Neural cell (in vitro differentiated cells): ENCODE results near the gene RCOR3. TPM values are rescaled to one million over a fixed set of nuclear protein-coding genes. Genes with fewer than 3 reads are reported as not detected.

Experiments
- H2AFZ ChIP-seq: fragments of 200-600, 300-800 bp; sonication (generic), shearing (Covaris generic); 2 replicates; pipeline ENCODE4 v1.6.0; 2014; ENCODE audit warnings: low read depth, mild to moderate bottlenecking, antibody characterized with exemption, low read length, moderate library complexity
- H3F3A ChIP-seq: fragments of 200-600 bp; shearing (Covaris generic); 2 replicates; pipeline ENCODE4 v1.6.1; 2016; ENCODE audit warnings: mild to moderate bottlenecking, moderate library complexity, mixed read lengths, antibody characterized with exemption, low read length; ENCODE audit not compliant: insufficient read depth, poor library complexity, severe bottlenecking
- H3K27ac ChIP-seq: fragments of 200-600, 300-800 bp; sonication (generic), shearing (Covaris generic); 2 replicates; pipeline ENCODE4 v1.5.1; 2014; ENCODE audit warnings: mild to moderate bottlenecking, low read length, moderate library complexity
- H3K27me3 ChIP-seq: fragments of 300-800, 200-600 bp; sonication (generic), shearing (Covaris generic); 2 replicates; pipeline ENCODE4 v1.6.0; 2014; ENCODE audit warnings: mild to moderate bottlenecking, low read depth, low read length, moderate library complexity; ENCODE audit not compliant: insufficient read depth
- H3K36me3 ChIP-seq: fragments of 300-800, 200-600 bp; sonication (generic), shearing (Covaris generic); 2 replicates; pipeline ENCODE4 v1.5.1; 2014; ENCODE audit warnings: mild to moderate bottlenecking, antibody characterized with exemption, low read length, moderate library complexity; ENCODE audit not compliant: insufficient read depth
- H3K4me2 ChIP-seq: fragments of 300-800, 200-600 bp; sonication (generic), shearing (Covaris generic); 2 replicates; pipeline ENCODE4 v1.6.0; 2014; ENCODE audit warnings: mild to moderate bottlenecking, low read length
- H3K4me3 ChIP-seq: fragments of 300-800, 200-600 bp; sonication (generic), shearing (Covaris generic); 2 replicates; pipeline ENCODE4 v1.5.1; 2014; ENCODE audit warnings: mild to moderate bottlenecking, low read length, moderate library complexity
- H3K79me2 ChIP-seq: fragments of 200-600 bp; shearing (Covaris generic); replicated peaks from 2 replicates; pipeline ENCODE4 v1.6.0; 2014; ENCODE audit warnings: mild to moderate bottlenecking, low read length, moderate library complexity; ENCODE audit not compliant: insufficient read depth
- H3K9ac ChIP-seq: fragments of 300-800, 200-600 bp; sonication (generic), shearing (Covaris generic); 2 replicates; pipeline ENCODE4 v1.6.1; 2016; ENCODE audit warnings: mild to moderate bottlenecking, low read length, mixed read lengths
- H3K9me2 ChIP-seq: fragments of 200-600 bp; shearing (Covaris generic); 2 replicates; pipeline ENCODE4 v1.6.1; 2016; ENCODE audit warnings: mild to moderate bottlenecking, low read length, mixed read lengths; ENCODE audit not compliant: insufficient read depth
- H3K9me3 ChIP-seq: fragments of 200-600, 300-800 bp; sonication (generic), shearing (Covaris generic); 2 replicates; pipeline ENCODE4 v1.6.1; 2016; ENCODE audit warnings: mild to moderate bottlenecking, mixed run types, low read length, moderate library complexity, mixed read lengths
- H4K20me1 ChIP-seq: fragments of 200-600 bp; shearing (Covaris generic); 2 replicates; pipeline ENCODE4 v1.6.1; 2016; ENCODE audit warnings: mild to moderate bottlenecking, mixed run types; ENCODE audit not compliant: insufficient read depth
- CTCF ChIP-seq: fragments of 450-650 bp; IDR thresholded peaks from 2 replicates; pipeline ENCODE4 v1.5.1; 2014; ENCODE audit warnings: antibody characterized with exemption, mild to moderate bottlenecking, moderate library complexity; ENCODE audit not compliant: poor library complexity, severe bottlenecking
- EP300 ChIP-seq: fragments of 450-650 bp; conservative IDR thresholded peaks from 2 replicates; pipeline ENCODE4 v1.6.1; 2014; ENCODE audit warnings: antibody characterized with exemption, mild to moderate bottlenecking, moderate library complexity; ENCODE audit not compliant: poor library complexity, severe bottlenecking
- EZH2 ChIP-seq: fragments of 200-600, 300-800 bp; shearing (Covaris generic), sonication (generic); IDR thresholded peaks from 2 replicates; pipeline ENCODE4 v1.6.1; 2014; ENCODE audit warnings: antibody characterized with exemption, low read length, borderline replicate concordance, mild to moderate bottlenecking; ENCODE audit not compliant: insufficient read depth, poor library complexity, severe bottlenecking
- MXI1 ChIP-seq: fragments of 450-650 bp; conservative IDR thresholded peaks from 2 replicates; pipeline ENCODE4 v1.6.1; 2014; ENCODE audit warnings: antibody characterized with exemption, mild to moderate bottlenecking; ENCODE audit not compliant: poor library complexity, severe bottlenecking
- POLR2AphosphoS5 ChIP-seq: IDR thresholded peaks from 2 replicates; pipeline ENCODE4 v1.6.1; 2012
- RAD21 ChIP-seq: fragments of 450-650 bp; conservative IDR thresholded peaks from 2 replicates; pipeline ENCODE4 v1.6.1; 2014; ENCODE audit warnings: antibody characterized with exemption, mild to moderate bottlenecking, moderate library complexity
- REST ChIP-seq: IDR thresholded peaks from 2 replicates; pipeline ENCODE4 v1.6.1; 2012; ENCODE audit warnings: borderline replicate concordance
- SMC3 ChIP-seq: fragments of 450-650 bp; conservative IDR thresholded peaks from 2 replicates; pipeline ENCODE4 v1.6.1; 2014; ENCODE audit warnings: antibody characterized with exemption, mild to moderate bottlenecking, moderate library complexity; ENCODE audit not compliant: poor library complexity
- TAF1 ChIP-seq: IDR thresholded peaks from 2 replicates; pipeline ENCODE4 v1.6.1; 2012; ENCODE audit warnings: low read depth
- polyA plus RNA-seq: library from polyadenylated mRNA; depleted of rRNA; stranded (reverse); fragments of >200 nt; gene quantifications from 2 replicates; pipeline ENCODE4 v1.2.3, GENCODE V29; 2014

Gene RCOR3
- polyA plus RNA-seq, 1 donor from 2014 or later, result 61.6 TPM

- H4K20me1 ChIP-seq, result no peaks in the 10 kb centered on the region
Observed at GRCh38 chr1:211343607-211344006, 84.4 kb downstream of the RCOR3 start.

GRCh38 chr1:211344152-211344618 is 85.0 kb downstream of the RCOR3 start:
- Histone ChIP-seq H3K27ac (no peak overlapping the region), H4K20me1 (no peaks in the 10 kb centered on the region), H3K4me2 (no peak overlapping the region), H3K9me3 (no peaks in the 10 kb centered on the region), H3K9ac (no peak overlapping the region), H2AFZ (no peak overlapping the region), H3F3A (no peaks in the 10 kb centered on the region), H3K79me2 (no peaks in the 10 kb centered on the region), H3K4me3 (no peak overlapping the region), H3K9me2 (no peaks in the 10 kb centered on the region), H3K27me3 (no peaks in the 10 kb centered on the region), H3K36me3 (no peaks in the 10 kb centered on the region)
- TF ChIP-seq CTCF (no peak), POLR2AphosphoS5 (no peak), SMC3 (no peak), REST (no peak), MXI1 (no peak), EP300 (no peak), TAF1 (no peak)

More at GRCh38 chr1:211343607-211344006, 84.4 kb downstream of the RCOR3 start:
- Histone ChIP-seq H3K36me3 (no peaks in the 10 kb centered on the region), H3K4me2 (no peak overlapping the region), H3K9me2 (no peaks in the 10 kb centered on the region), H3K9ac (no peak overlapping the region), H3F3A (no peaks in the 10 kb centered on the region), H3K79me2 (no peaks in the 10 kb centered on the region), H2AFZ (no peak overlapping the region), H3K27me3 (no peaks in the 10 kb centered on the region), H3K9me3 (no peaks in the 10 kb centered on the region), H3K27ac (no peak overlapping the region), H3K4me3 (no peak overlapping the region)
- TF ChIP-seq TAF1, result no peak
- TF ChIP-seq RAD21, result no peak
- no peak for TF ChIP-seq SMC3
- TF ChIP-seq POLR2AphosphoS5, result no peak
- TF ChIP-seq EP300, result no peak
- TF ChIP-seq CTCF, result no peak
- no peak for TF ChIP-seq REST
- no peak for TF ChIP-seq EZH2
- no peak for TF ChIP-seq MXI1
